ENCODE data around the gene ZNF823.

- TF ChIP-seq YY1 (IDR thresholded peaks at IDR 0.05; ENCODE audit: low read depth) (no peak), EGR1 (IDR thresholded peaks at IDR 0.05) (no peak), EP300 (IDR thresholded peaks at IDR 0.05; ENCODE audit: borderline replicate concordance) (no peak), REST (IDR thresholded peaks at IDR 0.05; ENCODE audit: low read depth) (no peak), CREB1 (IDR thresholded peaks at IDR 0.05; ENCODE audit: low read depth) (no peak), RAD21 (IDR thresholded peaks at IDR 0.05; ENCODE audit: low read depth) (no peak), ZBTB7A (IDR thresholded peaks at IDR 0.05; ENCODE audit: low read depth) (no peak), TCF12 (IDR thresholded peaks at IDR 0.05; ENCODE audit: low read depth) (no peak), NFIC (IDR thresholded peaks at IDR 0.05) (no peak), MAX (IDR thresholded peaks at IDR 0.05) (no peak), TEAD4 (IDR thresholded peaks at IDR 0.05) (no peak), TAF1 (IDR thresholded peaks at IDR 0.05; ENCODE audit: low read depth) (no peak)
These were observed 45.6 kb upstream of the ZNF823 start for GRCh38 chr19:11784356-11784755.
